CMK (cell line): ENCODE measurements around the gene UBE2QL1.

Experiments
- DNase-seq: peaks from one replicate; pipeline ENCODE4 v3.0.0-alpha.2; 2010; ENCODE audit warnings: low read depth

Gene UBE2QL1

DNA sequence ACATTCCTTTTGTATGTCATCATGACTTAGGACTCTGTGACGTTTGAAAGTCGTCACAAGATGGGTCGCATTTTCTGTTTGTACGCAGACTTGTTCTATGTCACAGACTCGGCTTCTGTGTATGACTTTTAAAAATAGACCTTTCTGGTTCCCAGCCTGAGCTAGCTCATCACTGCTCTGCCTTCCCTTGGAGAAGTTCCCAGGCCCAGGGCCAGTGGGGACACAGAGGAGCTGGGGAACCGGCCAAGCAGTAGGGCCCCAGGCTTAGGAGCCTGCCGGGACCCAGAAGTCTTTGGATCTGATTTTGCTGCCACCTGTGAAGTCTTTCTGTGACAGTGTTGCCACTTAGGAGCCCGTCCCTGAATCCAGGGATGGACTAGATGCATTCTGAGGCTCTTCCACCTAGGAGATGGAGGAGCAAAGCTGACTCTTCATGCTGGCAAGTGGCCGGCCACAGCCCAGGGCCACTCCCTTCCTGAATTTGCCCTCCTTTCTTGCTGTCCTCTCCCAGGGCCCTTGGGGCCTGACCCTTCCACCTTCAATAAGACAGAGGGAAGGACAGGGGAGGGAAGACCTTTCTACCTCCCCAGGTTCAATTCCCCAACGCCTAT is 18.1 kb upstream of the UBE2QL1 start:
- DNase-seq, result no peak

DNA sequence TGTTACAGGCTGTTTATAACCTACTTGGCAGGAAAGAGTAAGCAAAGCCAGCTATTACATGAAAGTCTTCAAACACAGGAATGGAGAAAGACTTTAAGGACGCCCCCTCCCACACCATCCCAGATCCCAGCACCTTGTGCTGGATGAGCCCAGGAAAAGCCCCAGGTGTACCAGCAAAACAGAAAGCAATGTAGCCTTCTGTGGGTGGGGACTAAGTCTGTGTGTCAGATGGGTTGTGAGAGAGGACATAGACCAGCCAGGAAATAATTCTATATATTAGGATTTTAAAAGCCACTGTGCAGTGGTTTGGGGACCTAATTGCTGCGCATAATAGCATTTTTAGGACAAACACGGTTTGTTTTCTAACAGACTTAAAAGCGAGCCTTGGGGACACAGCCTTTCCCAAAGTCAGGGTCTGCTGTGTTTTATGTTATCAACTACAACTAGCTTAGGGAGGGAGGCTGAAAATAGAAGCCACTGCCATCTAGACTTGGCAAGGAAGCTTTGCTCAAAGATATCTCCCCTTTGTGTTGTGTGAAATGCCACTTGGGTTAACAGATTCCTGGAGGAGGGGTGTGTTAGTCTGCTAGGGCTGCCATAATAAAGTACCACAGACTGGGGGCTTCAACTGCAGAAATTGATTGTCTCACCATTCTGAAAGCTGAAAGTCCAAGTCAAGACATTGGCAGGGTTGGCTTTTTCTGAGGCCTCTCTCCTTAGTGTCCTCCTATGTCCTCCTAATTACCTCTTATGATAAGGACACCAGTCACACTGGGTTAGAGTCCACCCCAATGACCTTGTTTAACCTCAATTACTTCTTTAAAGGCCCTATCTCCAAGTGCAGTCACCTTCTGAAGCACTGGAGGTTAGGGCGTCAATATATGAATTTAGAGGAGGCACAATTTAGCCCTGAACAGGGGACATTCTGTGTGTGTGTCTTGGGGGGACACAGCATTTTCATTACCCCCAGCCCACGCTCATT is 17.2 kb upstream of the UBE2QL1 start:
- no peak for DNase-seq

DNA sequence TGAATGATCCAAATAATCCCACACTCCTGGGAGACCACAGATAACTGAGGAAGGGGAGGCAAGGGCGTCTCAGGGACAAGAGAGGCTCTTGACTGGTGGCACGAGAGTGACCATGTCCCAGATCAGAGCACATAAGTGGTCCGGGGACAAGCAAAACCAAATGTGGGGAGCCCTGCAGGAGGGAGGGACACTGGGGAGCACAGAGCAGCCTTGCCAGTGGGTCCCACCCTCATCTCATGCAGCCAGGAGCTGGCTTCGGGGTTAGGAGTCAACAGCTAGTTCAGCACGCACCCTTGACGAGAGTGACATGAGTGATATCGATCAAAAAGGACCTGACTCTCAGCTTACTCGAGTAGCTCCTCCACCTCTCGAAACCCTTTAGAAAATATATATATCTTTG is 16.5 kb upstream of the UBE2QL1 start:
- DNase-seq, result no peak

DNA sequence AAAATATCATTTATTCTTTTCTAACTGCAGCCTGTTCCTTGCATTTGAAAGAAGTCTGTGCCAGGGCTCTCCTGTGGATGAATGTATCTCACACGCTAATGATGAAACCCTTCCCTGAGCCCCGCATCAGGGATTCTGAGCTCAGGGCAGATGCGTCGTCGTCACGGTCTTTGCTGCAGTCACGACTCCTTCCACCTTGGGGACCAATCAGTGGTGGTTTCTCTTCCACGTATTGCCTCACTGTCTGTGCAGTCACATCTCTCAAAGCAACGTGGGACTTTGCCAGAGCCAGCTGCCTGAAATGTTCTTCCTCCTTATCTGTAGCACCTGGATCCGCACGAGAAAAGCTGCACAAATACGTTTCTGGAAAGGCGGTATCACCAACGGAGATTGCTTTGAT is 13.9 kb upstream of the UBE2QL1 start:
- DNase-seq, result no peak

DNA sequence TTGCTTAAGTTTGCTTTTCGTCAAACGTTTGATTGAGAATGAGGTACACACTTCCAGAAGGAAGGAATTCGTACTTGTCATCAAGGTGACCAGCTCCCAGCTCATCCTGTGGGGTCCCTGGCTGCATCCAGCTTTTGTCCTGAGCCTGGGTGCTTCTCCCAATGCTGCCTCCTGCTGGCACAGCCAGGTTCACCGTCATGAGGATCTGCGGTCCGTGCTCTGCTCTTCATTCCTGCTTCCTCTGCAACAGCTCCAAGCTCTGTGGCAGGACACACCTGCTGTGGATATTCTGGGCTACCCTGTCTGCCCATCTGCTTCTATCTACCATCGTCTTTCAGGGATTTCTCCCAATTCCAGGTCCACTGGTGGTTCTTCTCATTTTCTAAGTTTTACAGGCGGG is 13.3 kb upstream of the UBE2QL1 start:
- no peak for DNase-seq

DNA sequence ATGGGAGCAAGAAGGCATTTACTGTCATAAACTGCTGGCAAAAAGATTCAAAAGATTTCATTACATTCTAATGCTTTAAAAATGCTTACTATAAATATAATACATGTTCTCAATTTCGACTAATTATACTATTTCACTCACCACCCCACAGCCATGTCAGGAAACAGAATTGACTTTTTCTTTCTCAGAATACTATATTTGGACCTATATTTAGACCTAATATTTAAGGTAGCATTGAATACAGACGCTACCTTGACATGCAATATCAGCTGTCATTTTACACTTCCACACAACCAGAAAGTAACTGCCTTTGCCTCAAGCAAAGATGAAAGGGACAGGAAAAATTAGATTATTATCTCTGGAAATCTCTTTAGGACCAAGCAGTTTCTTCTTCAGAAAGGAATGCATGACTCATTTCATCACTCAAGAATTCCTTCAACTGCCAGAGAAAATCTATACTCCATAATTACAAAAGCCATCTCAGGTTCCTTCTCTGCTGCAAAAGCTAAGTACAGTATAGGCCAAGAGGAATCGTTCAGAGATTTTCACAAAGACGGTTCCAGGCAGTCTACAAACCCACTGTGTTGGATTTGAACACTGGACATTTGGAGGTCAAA is 11.8 kb upstream of the UBE2QL1 start:
- no peak for DNase-seq

DNA sequence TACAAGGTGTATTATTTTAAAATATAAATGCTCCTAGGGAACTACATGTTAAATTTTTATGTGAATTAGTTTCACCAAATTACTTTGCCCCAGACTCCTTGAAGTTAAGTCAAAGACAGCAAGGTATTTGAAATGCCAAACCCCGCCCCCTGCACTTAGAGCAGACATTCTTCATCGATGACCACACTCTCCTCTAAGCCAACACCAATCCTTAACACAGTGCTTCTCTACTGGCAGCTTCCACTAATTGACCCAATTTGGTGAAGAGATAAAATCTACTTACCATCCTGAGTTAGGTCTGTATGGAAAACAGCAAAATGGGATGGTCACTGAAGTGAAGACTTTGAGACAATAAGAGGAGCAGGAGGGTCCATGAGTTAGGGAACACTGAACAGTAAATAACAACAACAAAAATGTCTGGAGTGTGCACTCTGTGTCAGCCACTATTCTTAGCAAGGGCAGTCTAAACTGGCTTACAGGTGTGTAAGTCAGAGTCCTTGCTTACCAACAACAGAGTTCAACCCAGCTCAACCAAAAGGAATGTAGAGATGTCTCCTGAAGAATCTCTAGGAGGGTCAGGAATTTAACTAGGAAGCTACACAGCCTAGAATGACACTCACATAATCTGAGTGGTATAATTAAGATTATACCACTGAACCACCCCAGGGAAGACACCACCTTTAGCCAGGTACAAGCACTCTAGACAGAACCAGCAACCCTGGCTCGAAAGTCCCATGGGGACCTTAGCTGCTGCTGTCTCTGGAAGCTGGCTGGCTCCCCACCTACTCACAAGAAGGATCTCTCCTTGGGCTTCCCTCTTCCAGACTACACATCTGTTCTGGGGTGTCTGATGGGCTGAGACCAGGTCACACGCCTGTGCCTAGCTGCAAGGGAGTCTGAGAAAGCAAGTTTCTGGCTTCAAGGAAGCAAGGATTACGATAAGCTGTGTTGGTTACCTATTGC is 8.8 kb upstream of the UBE2QL1 start:
- DNase-seq, result no peak

DNA sequence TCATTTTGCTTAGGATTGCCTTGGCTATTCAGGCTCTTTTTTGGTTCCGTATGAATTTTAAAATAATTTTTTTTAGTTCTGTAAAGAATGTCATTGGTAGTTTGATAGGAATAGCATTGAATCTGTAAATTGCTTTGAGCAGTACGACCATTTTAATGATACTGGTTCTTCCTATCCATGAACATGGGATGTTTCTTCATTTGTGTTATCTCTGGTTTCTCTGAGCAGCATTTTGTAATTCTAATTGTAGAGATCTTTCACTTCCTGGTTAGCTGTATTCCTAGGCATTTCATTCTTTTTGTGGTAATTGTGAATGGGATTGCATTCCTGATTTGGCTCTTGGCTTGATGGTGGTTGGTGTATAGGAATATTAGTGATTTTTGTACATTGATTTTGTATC is 6.3 kb upstream of the UBE2QL1 start:
- no peak for DNase-seq

DNA sequence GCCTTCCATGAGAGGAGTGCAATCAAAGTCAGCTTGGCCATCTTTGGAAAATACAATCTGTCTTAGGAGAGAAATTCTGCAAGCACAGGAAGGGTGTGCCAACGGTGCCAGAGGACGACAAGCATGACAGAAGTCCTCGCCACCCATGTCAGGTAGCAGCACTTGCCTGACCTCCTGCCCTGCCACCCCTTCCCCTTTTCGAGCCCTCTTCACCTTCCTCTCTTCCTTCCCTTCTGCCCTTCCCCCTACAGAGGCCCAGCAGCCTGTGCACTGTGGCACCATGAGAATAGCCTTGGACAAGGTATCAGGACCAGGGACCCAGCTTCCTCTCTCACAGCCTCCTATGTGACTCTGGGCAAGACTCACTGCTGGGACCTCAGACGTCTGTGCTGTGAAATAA is 5.3 kb upstream of the UBE2QL1 start:
- DNase-seq, result no peak

DNA sequence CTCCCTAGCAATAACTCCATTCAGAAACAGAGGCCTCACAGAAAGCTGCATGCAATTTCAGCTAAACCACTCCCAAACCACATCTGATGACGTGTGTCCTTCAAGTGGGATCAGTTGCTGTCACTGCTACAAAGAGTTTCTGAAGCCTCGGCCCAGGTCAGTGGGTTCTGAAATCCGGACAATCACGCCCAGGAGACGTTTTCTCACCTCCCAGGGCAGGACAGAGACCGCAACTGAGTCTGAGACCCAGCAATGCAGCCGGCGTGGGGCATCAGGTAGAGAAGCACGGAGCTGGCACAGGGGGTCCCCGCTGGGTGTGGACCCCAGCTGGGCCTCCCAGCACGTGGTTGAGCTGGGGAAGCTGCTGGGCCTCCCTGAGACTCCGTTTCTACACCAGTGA is 2.6 kb upstream of the UBE2QL1 start:
- no peak for DNase-seq

DNA sequence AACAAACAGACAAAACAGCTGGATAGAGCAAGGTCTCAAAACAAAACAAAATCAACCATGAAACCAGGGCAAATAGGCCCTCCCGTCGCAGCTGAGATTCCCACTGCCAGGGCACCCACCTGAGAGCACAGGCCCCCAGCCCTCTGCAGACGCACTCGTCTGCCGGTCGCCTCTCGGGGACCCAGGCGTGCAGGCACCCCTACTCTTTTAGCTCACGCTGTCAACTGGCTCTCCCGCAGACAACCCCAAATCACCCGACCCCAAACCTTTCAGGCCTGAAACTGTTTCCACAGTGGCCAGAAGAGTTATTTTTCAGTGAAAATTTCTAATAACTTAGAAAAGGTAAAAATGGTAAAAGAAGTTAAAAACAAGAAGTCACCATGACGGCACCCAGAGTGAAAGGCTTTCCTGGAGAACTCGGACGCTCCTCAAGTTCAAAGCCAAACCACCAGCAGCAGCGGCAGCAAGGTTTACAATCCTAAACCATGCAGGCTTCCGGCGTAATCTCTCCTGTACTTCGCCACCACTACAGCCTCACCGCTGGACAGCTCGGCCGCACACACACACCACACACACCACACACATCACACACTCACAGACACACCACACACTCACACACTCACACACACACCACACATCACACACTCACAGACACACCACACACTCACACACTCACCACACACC is 1.9 kb upstream of the UBE2QL1 start:
- DNase-seq, result no peak

DNA sequence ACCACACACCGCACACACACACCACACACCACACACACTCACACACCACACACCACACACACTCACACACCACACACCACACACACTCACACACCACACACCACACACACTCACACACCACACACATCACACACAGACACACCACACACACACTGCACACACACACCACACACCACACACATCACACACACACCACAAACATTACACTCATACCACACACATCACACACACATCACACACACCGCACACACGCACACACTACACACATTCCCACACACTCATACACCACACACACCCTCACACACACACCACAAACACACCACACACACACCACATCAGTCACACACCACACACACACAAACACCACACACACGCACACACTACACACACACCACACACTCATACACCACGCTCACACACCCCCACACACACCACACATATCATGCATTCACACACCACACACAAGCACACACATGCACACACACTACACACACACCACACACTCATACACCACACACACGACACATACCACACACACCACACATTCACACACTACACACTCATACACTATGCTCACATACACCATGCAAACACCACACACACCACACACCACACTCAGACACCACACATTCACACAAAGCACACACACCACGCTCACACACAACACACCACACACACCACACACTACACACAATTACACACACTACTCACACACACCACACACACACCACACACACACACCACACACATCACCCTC is 1.1 kb upstream of the UBE2QL1 start:
- DNase-seq, result no peak

DNA sequence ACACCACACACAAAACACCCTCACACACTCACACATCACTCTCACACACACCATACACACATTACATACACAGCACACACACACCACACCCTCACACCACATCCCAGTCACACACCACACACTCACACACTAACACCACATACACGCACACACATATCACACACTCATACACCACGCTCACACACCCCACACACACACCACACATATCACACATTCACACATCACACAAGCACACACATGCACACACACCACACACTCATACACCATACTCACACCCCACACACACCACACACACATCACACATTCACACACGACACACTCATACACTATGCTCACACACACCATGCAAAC is 543 bp upstream of the UBE2QL1 start:
- no peak for DNase-seq

DNA sequence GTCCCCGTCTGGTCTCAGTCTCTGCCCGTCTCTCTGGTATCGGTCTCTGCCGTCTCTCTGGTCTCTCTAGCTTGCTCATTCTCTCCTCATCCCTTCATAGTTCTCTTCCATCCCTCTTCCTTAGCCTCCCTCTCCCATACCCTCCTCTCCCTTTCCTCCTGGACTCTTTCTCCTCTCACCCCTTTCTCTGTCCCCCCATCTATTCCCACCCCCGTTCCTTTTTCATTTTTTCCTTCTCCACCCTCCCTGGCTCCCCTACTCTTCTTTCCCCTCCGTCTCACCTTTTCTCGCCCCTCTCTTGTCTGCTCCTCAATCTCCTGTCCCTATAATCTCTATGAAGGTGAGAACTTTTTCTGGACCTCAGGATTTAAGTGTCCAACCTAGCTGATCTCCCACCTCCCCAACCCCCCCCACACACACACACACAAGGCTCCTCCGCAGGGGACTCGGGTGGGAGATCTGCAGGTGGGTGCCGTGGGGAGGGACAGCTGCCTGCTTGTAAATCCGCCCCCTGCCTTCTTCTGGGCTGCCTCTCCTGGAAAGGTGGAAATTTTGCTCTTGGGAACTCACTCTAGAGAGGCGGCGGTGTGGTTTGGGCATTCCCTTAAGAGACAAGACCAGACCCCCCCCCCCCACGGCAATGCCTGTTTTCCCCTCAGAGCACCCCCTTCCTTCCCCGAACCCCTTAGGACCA is 953 bp downstream of the UBE2QL1 start:
- no peak for DNase-seq

DNA sequence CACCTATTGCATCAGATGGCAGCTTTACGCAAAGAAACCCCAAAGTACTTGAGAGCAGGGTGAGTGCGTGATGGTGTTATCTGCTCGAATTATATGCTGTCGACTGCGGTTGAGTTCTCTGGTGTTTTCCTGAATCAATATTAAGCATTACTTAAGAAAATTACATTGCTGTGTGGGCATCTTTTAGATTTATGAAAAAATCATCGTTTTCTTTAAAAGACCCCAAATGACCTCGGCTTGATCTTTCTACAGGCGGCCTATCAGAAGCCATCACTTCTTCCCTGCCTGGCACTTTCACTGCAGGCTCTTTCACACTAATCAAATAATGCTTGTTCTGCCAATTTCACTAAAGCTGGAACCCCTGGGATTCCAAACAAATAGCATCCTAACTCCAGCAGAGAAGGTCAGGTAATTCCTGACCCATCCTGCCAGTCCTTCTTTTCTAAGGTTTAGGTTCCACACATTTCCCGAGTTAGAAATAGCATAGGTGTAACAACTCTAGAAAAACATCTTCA is 1.7 kb downstream of the UBE2QL1 start:
- DNase-seq, result no peak

DNA sequence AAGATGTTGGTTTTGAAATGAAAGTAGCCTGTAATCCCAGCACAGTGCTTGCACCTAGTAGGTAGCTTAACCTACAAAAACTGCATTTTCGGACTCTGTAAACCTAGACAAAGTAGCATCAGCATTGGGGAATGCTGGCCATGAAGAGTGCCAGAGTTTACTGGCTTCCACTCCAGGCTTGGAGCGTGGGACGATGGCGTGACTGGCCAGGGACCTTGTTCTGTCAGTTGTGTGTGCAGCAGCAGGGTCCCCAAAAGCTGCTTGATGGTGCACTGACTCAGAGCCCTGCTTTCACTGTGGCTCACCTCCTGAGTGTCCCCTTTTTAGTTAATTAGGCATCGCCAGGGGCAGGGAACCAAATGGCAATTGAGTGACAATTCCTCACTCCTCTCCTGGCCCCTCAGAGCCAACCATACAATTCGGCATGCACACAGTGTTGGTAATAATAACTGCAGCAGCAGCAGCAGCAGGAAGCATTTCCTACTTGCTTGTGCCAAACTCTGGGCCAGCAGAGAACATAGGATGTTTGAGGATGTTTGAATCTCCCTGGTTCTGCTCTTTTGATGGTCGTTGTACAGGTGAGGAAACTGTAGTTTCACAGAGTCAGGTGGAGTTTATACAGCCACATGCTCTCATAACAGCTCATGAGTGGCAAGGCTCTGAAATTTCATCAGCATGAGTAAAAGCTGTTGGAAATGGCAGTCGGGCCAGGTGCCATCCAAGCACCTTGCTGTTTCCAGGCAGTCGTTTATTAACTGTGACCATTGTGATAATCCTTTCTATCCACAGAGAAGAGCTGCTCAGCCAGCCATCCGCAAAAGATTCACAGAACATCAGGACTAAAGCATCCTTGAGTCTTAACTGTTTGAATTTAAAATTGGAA is 4.2 kb downstream of the UBE2QL1 start:
- no peak for DNase-seq

DNA sequence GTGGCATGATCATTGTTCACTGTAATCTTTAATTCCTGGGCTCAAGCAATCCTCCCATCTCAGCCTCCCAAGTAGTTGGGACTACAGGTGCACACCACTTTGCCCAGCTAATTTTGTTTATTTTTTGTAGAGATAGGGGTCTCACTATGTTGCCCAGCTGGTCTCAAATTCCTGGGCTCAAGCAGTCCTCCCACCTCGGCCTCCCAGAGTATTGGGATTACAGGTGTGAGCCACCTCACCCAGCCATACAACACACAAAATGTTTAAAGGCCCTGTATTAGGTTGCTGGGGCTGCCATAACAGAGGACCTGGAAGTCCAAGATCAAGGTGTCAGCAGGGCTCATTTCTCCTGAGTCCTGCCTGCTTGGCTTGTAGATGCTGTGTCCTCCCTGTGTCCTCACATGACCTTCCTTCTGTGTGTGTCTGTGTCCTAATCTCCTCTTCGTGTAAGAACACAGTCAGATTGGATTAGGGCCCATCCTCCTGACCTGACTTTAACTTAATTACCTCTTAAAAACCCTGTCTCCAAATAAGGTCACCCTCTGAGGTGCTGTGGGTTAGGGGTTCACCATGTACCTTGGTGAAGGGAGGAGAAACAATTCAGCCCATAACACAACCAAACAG is 5.4 kb downstream of the UBE2QL1 start:
- DNase-seq, result no peak

DNA sequence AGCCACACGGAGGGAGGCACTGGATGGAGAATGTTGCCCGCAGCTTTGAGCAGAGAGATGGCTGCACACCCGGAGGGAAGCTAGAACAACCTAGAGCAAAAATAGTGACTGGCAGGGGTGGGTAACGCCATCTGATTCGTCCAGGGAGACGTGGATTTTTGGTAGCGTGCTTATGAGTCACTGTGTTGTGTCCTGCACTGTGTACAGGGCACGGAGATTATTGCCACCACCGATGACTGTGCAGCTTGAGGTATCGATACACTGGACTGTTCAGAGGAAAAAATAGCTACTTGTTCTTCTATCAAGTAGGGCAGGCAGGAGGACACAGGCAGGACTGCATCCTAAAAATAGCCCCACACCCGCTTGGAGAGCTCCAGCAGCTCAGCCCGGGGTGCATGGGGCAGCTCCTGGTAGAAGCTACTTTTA is 6.0 kb downstream of the UBE2QL1 start:
- DNase-seq, result no peak
